Measurements from ENCODE around the gene ARMC7. TPM values are rescaled to one million over a fixed set of nuclear protein-coding genes. Genes with fewer than 3 reads are reported as not detected.

Gene ARMC7
- 18.5 TPM for polyA plus RNA-seq (2012; ENCODE audit: insufficient read length, low read depth)

- no peak; the same call in 1 of the 2 replicates for TF ChIP-seq SIN3A (IDR thresholded peaks at IDR 0.05; ENCODE audit: borderline replicate concordance, insufficient read depth, low read length)
- peak; percentile 95 for TF ChIP-seq POLR2AphosphoS5 (IDR thresholded peaks at IDR 0.05; ENCODE audit: low read depth, low read length)
- TF ChIP-seq, protein P1, sequence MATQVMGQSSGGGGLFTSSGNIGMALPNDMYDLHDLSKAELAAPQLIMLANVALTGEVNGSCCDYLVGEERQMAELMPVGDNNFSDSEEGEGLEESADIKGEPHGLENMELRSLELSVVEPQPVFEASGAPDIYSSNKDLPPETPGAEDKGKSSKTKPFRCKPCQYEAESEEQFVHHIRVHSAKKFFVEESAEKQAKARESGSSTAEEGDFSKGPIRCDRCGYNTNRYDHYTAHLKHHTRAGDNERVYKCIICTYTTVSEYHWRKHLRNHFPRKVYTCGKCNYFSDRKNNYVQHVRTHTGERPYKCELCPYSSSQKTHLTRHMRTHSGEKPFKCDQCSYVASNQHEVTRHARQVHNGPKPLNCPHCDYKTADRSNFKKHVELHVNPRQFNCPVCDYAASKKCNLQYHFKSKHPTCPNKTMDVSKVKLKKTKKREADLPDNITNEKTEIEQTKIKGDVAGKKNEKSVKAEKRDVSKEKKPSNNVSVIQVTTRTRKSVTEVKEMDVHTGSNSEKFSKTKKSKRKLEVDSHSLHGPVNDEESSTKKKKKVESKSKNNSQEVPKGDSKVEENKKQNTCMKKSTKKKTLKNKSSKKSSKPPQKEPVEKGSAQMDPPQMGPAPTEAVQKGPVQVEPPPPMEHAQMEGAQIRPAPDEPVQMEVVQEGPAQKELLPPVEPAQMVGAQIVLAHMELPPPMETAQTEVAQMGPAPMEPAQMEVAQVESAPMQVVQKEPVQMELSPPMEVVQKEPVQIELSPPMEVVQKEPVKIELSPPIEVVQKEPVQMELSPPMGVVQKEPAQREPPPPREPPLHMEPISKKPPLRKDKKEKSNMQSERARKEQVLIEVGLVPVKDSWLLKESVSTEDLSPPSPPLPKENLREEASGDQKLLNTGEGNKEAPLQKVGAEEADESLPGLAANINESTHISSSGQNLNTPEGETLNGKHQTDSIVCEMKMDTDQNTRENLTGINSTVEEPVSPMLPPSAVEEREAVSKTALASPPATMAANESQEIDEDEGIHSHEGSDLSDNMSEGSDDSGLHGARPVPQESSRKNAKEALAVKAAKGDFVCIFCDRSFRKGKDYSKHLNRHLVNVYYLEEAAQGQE (IDR thresholded peaks at IDR 0.05; ENCODE audit: insufficient read depth in 1 of 2, low read depth in 2 of 2, low read length in 2 of 2): peak in 1 of 2 experiments; percentile 57; a peak in 1 of 4 replicates
- peak; percentile 77; the same call in 1 of the 2 replicates for TF ChIP-seq TAF1 (IDR thresholded peaks at IDR 0.05; ENCODE audit: borderline replicate concordance, insufficient read depth, low read length)
- TF ChIP-seq FOXP2 (optimal IDR thresholded peaks at IDR 0.05; ENCODE audit: borderline replicate concordance, extremely low read depth, extremely low read length, insufficient read depth): peak; percentile 63
These were observed at the start of gene ARMC7 for GRCh38 chr17:75109407-75110233. ARMC7 (plus strand) TSS chr17:75109969; CDS start chr17:75110289, 320 bp downstream.

DNA sequence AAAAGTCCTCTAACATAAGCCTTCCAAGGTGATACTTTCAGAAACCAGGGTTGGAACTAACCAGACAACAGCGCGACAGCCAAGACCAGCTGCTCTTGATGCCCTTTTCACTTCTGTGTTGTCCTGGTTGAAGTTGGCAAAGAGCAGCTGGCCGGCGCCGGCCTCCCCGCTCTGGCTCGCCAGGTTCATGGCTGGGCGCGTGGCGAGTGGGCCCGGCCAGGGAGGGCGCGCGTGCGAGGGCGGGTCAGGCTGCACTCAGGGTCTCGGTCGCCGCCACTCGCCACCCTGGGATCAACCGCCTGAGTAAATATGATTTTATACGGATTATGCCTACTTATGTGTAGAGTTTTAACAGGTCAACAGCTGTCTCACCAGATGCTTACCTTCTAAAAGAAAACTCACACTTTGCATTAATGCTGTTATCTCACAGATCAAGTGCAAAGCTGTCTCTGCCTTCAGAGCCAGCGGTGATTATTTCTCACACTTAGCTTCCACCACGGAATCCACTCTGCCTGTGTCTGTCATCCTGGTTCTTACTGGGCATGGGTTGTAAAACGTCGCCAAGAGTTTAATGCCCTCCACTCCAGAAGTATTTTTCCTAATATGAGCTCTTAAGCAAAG lies 49.2 kb upstream of the ARMC7 start:
- TF ChIP-seq FOXP2 (optimal IDR thresholded peaks at IDR 0.05; ENCODE audit: borderline replicate concordance, extremely low read depth, extremely low read length, insufficient read depth) (no peak), SIN3A (IDR thresholded peaks at IDR 0.05; ENCODE audit: borderline replicate concordance, insufficient read depth, low read length) (no peak), POLR2AphosphoS5 (IDR thresholded peaks at IDR 0.05; ENCODE audit: low read depth, low read length) (no peak), TAF1 (IDR thresholded peaks at IDR 0.05; ENCODE audit: borderline replicate concordance, insufficient read depth, low read length) (no peak)
- TF ChIP-seq, protein P1 (IDR thresholded peaks at IDR 0.05; ENCODE audit: insufficient read depth in 1 of 2, low read depth in 2 of 2, low read length in 2 of 2): no peak

DNA sequence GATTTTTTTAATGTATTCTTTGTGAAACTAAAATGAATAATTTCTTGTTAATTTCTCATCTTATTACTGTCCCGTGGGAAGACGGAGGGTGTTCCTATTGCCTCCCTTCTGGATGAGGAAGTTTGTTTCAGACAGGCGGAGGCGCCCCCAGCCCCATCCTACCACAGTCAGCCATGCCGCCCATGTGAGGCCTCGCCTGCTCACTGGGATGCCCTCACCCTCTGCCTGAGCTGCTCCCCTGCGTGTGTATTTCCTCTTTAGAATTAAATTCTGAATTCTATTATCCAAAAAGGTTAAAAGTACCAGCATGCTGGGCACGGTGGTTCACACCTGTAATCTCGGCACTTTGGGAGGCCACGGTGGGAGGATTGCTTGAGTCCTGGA lies 48.7 kb upstream of the ARMC7 start:
- TF ChIP-seq, protein P1 (IDR thresholded peaks at IDR 0.05; ENCODE audit: insufficient read depth in 1 of 2, low read depth in 2 of 2, low read length in 2 of 2): no peak
- no peak for TF ChIP-seq SIN3A (IDR thresholded peaks at IDR 0.05; ENCODE audit: borderline replicate concordance, insufficient read depth, low read length)
- TF ChIP-seq POLR2AphosphoS5 (IDR thresholded peaks at IDR 0.05; ENCODE audit: low read depth, low read length): no peak
- no peak for TF ChIP-seq FOXP2 (optimal IDR thresholded peaks at IDR 0.05; ENCODE audit: borderline replicate concordance, extremely low read depth, extremely low read length, insufficient read depth)

GRCh38 chr17:75061618-75062017 lies 48.2 kb upstream of the ARMC7 start:
- TF ChIP-seq FOXP2 (optimal IDR thresholded peaks at IDR 0.05; ENCODE audit: borderline replicate concordance, extremely low read depth, extremely low read length, insufficient read depth): no peak
- TF ChIP-seq, protein P1 (IDR thresholded peaks at IDR 0.05; ENCODE audit: insufficient read depth in 1 of 2, low read depth in 2 of 2, low read length in 2 of 2): no peak
- no peak for TF ChIP-seq POLR2AphosphoS5 (IDR thresholded peaks at IDR 0.05; ENCODE audit: low read depth, low read length)
- TF ChIP-seq TAF1 (IDR thresholded peaks at IDR 0.05; ENCODE audit: borderline replicate concordance, insufficient read depth, low read length): no peak
- no peak for TF ChIP-seq SIN3A (IDR thresholded peaks at IDR 0.05; ENCODE audit: borderline replicate concordance, insufficient read depth, low read length)
